Measurements from ENCODE around the gene CASP12. TPM values are rescaled to one million over a fixed set of nuclear protein-coding genes. Genes with fewer than 3 reads are reported as not detected.
A peak's percentile ranks its signal among the peaks of the same experiment; 100 is the strongest.
"Not testable (repeated sequence)": the region's sequence is repeated elsewhere in the genome, so short reads cannot be mapped to it uniquely, and the experiment has no call there.

The CASP12 gene
- total and polyA plus RNA-seq, 7 donors, result 0.10 to 0.38 TPM; not detected in 5

DNA sequence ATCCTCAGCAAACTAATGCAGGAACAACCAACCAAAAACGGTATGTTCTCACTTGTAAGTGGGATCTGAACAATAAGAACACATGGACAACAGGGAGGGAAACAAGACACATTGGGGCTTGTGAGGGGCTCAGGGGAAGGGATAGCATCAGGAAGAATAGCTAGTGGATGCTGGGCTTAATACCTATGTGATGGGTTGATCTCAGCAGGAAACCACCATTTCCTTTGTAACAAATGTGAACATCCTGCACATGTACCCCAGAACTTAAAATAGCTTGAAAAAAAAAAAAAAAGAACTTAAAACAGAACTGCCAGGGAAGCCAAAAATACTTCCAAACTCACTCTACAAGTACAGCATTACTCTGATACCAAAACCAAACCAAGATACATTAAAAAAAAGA, 36.3 kb upstream of the CASP12 start:
- DNase-seq (no peak), ATAC-seq (no peak)
- intact Hi-C loops (cut with DNase I), result no loop called here
- TF ChIP-seq CTCF (IDR thresholded peaks at IDR 0.05), result no peak
- no peaks in the 10 kb centered on the region for H3K36me3 ChIP-seq (ENCODE audit: insufficient read depth in 1 of 2, low read depth in 1 of 2)
- no peaks in the 10 kb centered on the region for H3K4me1 ChIP-seq
- H3K4me3 ChIP-seq, result no peak overlapping the region
- WGBS, 3 donors, result 63 to 88% (median 66%) methylated on average over 1 of the region's 1 CpG
- no peaks in the 10 kb centered on the region for H3K27me3 ChIP-seq (ENCODE audit: insufficient read depth in 3 of 3, low read length in 2 of 3)
- H3K9me3 ChIP-seq, result no peaks in the 10 kb centered on the region
- H3K27ac ChIP-seq, result no peak overlapping the region

GRCh38 chr11:104934073-104934472, 35.8 kb upstream of the CASP12 start:
- H3K9me3 ChIP-seq; H3K4me3 ChIP-seq; DNase-seq; H3K4me1 ChIP-seq; H3K27me3 ChIP-seq (ENCODE audit: insufficient read depth in 3 of 3, low read length in 2 of 3); ATAC-seq; H3K36me3 ChIP-seq (ENCODE audit: insufficient read depth in 1 of 2, low read depth in 1 of 2); intact Hi-C loops (cut with DNase I); H3K27ac ChIP-seq: not testable (repeated sequence)
- WGBS, 3 donors, result 74 to 83% (median 80%) methylated on average over 3 of the region's 3 CpGs

GRCh38 chr11:104928811-104929210, 30.6 kb upstream of the CASP12 start:
- TF ChIP-seq CTCF (IDR thresholded peaks at IDR 0.05), result no peak

GRCh38 chr11:104926771-104927611, 28.7 kb upstream of the CASP12 start:
- ATAC-seq, result no peak
- intact Hi-C loops (cut with DNase I), result no loop called here
- no peaks in the 10 kb centered on the region for H3K36me3 ChIP-seq (ENCODE audit: insufficient read depth in 1 of 2, low read depth in 1 of 2)
- no peaks in the 10 kb centered on the region for H3K4me1 ChIP-seq
- no peaks in the 10 kb centered on the region for H3K27me3 ChIP-seq (ENCODE audit: insufficient read depth in 3 of 3, low read length in 2 of 3)
- H3K9me3 ChIP-seq, result no peaks in the 10 kb centered on the region
- H3K27ac ChIP-seq, result no peak overlapping the region
- no peak for TF ChIP-seq CTCF (IDR thresholded peaks at IDR 0.05)
- peak in 1 of 2 donors; percentile 6 for DNase-seq
- H3K4me3 ChIP-seq, result no peak overlapping the region
- 58 to 70% (median 65%) methylated on average over 9 of the region's 9 CpGs for WGBS, 3 donors

More at GRCh38 chr11:104928811-104929210, 30.6 kb upstream of the CASP12 start:
- DNase-seq (no peak), ATAC-seq (no peak)
- Histone ChIP-seq H3K9me3 (no peaks in the 10 kb centered on the region), H3K27me3 (ENCODE audit: insufficient read depth in 3 of 3, low read length in 2 of 3) (no peaks in the 10 kb centered on the region), H3K27ac (no peak overlapping the region), H3K36me3 (ENCODE audit: insufficient read depth in 1 of 2, low read depth in 1 of 2) (no peaks in the 10 kb centered on the region), H3K4me1 (no peaks in the 10 kb centered on the region), H3K4me3 (no peak overlapping the region)
- intact Hi-C loops (cut with DNase I), result no loop called here

- no peak for DNase-seq
- Histone ChIP-seq H3K27me3 (ENCODE audit: insufficient read depth in 3 of 3, low read length in 2 of 3) (no peaks in the 10 kb centered on the region), H3K4me3 (no peak overlapping the region), H3K36me3 (ENCODE audit: insufficient read depth in 1 of 2, low read depth in 1 of 2) (no peaks in the 10 kb centered on the region), H3K4me1 (no peaks in the 10 kb centered on the region), H3K27ac (no peak overlapping the region), H3K9me3 (no peaks in the 10 kb centered on the region)
- TF ChIP-seq CTCF (IDR thresholded peaks at IDR 0.05), result no peak
- ATAC-seq, result no peak
- intact Hi-C loops (cut with DNase I), result no loop called here
- WGBS, 3 donors, result 94 to 95% (median 95%) methylated on average over 6 of the region's 6 CpGs
These were observed 27.6 kb upstream of the CASP12 start for GRCh38 chr11:104925850-104926249.

All from psoas muscle (tissue), 8 donors.